CD4-positive, alpha-beta T cell treated with Interleukin-6 for 4 hours (primary cell): Measurements from ENCODE around the gene SH3D19.

ENCODE experiments used
- DNase-seq: peaks from one replicate; pipeline ENCODE4 v3.0.0-alpha.2; 2020; ENCODE audit warnings: mixed read lengths

The SH3D19 gene

GRCh38 chr4:151184523-151185458 lies 140.6 kb downstream of the SH3D19 start:
- no peak for DNase-seq

- DNase-seq: no peak
These were observed 142.9 kb downstream of the SH3D19 start for GRCh38 chr4:151182455-151182996.

- DNase-seq: no peak
These were observed 148.7 kb downstream of the SH3D19 start for GRCh38 chr4:151176685-151177084.

- DNase-seq: no peak
These were observed 149.4 kb downstream of the SH3D19 start for GRCh38 chr4:151175754-151176631.

- no peak for DNase-seq
These were observed 150.2 kb downstream of the SH3D19 start for GRCh38 chr4:151175233-151175632.

- DNase-seq: no peak
These were observed 150.6 kb downstream of the SH3D19 start for GRCh38 chr4:151174784-151175183.

GRCh38 chr4:151173871-151174270 lies 151.5 kb downstream of the SH3D19 start:
- DNase-seq: no peak

GRCh38 chr4:151169900-151170299 lies 155.5 kb downstream of the SH3D19 start:
- no peak for DNase-seq

- no peak for DNase-seq
These were observed 156.2 kb downstream of the SH3D19 start for GRCh38 chr4:151169223-151169622.

- DNase-seq: no peak
These were observed 157.8 kb downstream of the SH3D19 start for GRCh38 chr4:151167561-151167960.

GRCh38 chr4:151166636-151167035 lies 158.8 kb downstream of the SH3D19 start:
- no peak for DNase-seq

- no peak for DNase-seq
These were observed 160.0 kb downstream of the SH3D19 start for GRCh38 chr4:151165205-151166000.

GRCh38 chr4:151163855-151164254 lies 161.6 kb downstream of the SH3D19 start:
- no peak for DNase-seq

- DNase-seq: no peak
These were observed 166.4 kb downstream of the SH3D19 start for GRCh38 chr4:151158979-151159378.

GRCh38 chr4:151157543-151157942 lies 167.9 kb downstream of the SH3D19 start:
- no peak for DNase-seq

GRCh38 chr4:151153585-151153984 lies 171.8 kb downstream of the SH3D19 start:
- no peak for DNase-seq

GRCh38 chr4:151152028-151152427 lies 173.4 kb downstream of the SH3D19 start:
- DNase-seq: no peak

GRCh38 chr4:151150821-151151580 lies 174.4 kb downstream of the SH3D19 start:
- no peak for DNase-seq

- no peak for DNase-seq
These were observed 177.1 kb downstream of the SH3D19 start for GRCh38 chr4:151148261-151148660.

- DNase-seq: no peak
These were observed 178.4 kb downstream of the SH3D19 start for GRCh38 chr4:151147000-151147399.

GRCh38 chr4:151144329-151145072 lies 180.9 kb downstream of the SH3D19 start:
- DNase-seq: no peak
